Measurements from ENCODE around the gene ZNF420.
A peak's percentile ranks its signal among the peaks of the same experiment; 100 is the strongest.
"Not testable (repeated sequence)": the region's sequence is repeated elsewhere in the genome, so short reads cannot be mapped to it uniquely, and the experiment has no call there.

The ZNF420 gene

GRCh38 chr19:37079238-37079637, 1.0 kb downstream of the ZNF420 start:
- Histone ChIP-seq H3K4me3 (ENCODE audit: low read length) (peak overlapping the region; percentile 99), H3K36me3 (ENCODE audit: insufficient read depth, low read length) (no peaks in the 10 kb centered on the region), H3K9me3 (ENCODE audit: insufficient read depth, low read depth, low read length) (peaks cover 34% of the 10 kb centered on the region), H3K27ac (ENCODE audit: low read depth, low read length) (no peak overlapping the region), H3K27me3 (ENCODE audit: insufficient read depth, low read length) (no peaks in the 10 kb centered on the region), H3K4me1 (ENCODE audit: insufficient read depth, low read length) (no peaks in the 10 kb centered on the region; the same call in 1 of the 2 replicates), H3K9ac (ENCODE audit: low read depth, low read length) (peak overlapping the region; percentile 93; the same call in 1 of the 2 replicates)
- 94% methylated on average over 4 of the region's 4 CpGs for WGBS

- Histone ChIP-seq H3K4me1 (ENCODE audit: insufficient read depth, low read length) (no peaks in the 10 kb centered on the region; the same call in 1 of the 2 replicates), H3K9me3 (ENCODE audit: insufficient read depth, low read depth, low read length) (peaks cover 57% of the 10 kb centered on the region), H3K4me3 (ENCODE audit: low read length) (no peak overlapping the region), H3K9ac (ENCODE audit: low read depth, low read length) (no peak overlapping the region), H3K36me3 (ENCODE audit: insufficient read depth, low read length) (no peaks in the 10 kb centered on the region; the same call in 1 of the 2 replicates), H3K27me3 (ENCODE audit: insufficient read depth, low read length) (no peaks in the 10 kb centered on the region), H3K27ac (ENCODE audit: low read depth, low read length) (no peak overlapping the region)
- 100% methylated on average over 2 of the region's 2 CpGs for WGBS
These were observed 4.1 kb downstream of the ZNF420 start for GRCh38 chr19:37082307-37082706.

- H3K4me1 ChIP-seq (ENCODE audit: insufficient read depth, low read length), result no peaks in the 10 kb centered on the region
- H3K36me3 ChIP-seq (ENCODE audit: insufficient read depth, low read length), result peaks cover 35% of the 10 kb centered on the region
- H3K4me3 ChIP-seq (ENCODE audit: low read length), result no peak overlapping the region
- H3K9ac ChIP-seq (ENCODE audit: low read depth, low read length), result no peak overlapping the region
- no peak overlapping the region for H3K27ac ChIP-seq (ENCODE audit: low read depth, low read length)
- 83% methylated on average over 1 of the region's 1 CpG for WGBS
- H3K27me3 ChIP-seq (ENCODE audit: insufficient read depth, low read length), result no peaks in the 10 kb centered on the region
- H3K9me3 ChIP-seq (ENCODE audit: insufficient read depth, low read depth, low read length), result peaks cover 84% of the 10 kb centered on the region
These were observed 8.9 kb downstream of the ZNF420 start for GRCh38 chr19:37087110-37087509.

- no peak overlapping the region for H3K4me3 ChIP-seq (ENCODE audit: low read length)
- 100% methylated on average over 1 of the region's 1 CpG for WGBS
- H3K4me1 ChIP-seq (ENCODE audit: insufficient read depth, low read length), result no peaks in the 10 kb centered on the region
- peaks cover 75% of the 10 kb centered on the region for H3K36me3 ChIP-seq (ENCODE audit: insufficient read depth, low read length)
- no peak overlapping the region for H3K9ac ChIP-seq (ENCODE audit: low read depth, low read length)
- H3K27ac ChIP-seq (ENCODE audit: low read depth, low read length), result no peak overlapping the region
- H3K9me3 ChIP-seq (ENCODE audit: insufficient read depth, low read depth, low read length), result peaks cover 80% of the 10 kb centered on the region
- no peaks in the 10 kb centered on the region for H3K27me3 ChIP-seq (ENCODE audit: insufficient read depth, low read length)
These were observed 17.6 kb downstream of the ZNF420 start for GRCh38 chr19:37095859-37096258.

GRCh38 chr19:37098570-37098969, 20.3 kb downstream of the ZNF420 start:
- H3K9ac ChIP-seq (ENCODE audit: low read depth, low read length), result no peak overlapping the region
- WGBS, result no CpG with 5 or more reads among the region's 1 CpG
- H3K4me3 ChIP-seq (ENCODE audit: low read length), result no peak overlapping the region
- no peaks in the 10 kb centered on the region for H3K27me3 ChIP-seq (ENCODE audit: insufficient read depth, low read length)
- H3K27ac ChIP-seq (ENCODE audit: low read depth, low read length), result no peak overlapping the region
- H3K9me3 ChIP-seq (ENCODE audit: insufficient read depth, low read depth, low read length), result peaks cover 87% of the 10 kb centered on the region
- no peaks in the 10 kb centered on the region for H3K4me1 ChIP-seq (ENCODE audit: insufficient read depth, low read length)
- peaks cover 70% of the 10 kb centered on the region for H3K36me3 ChIP-seq (ENCODE audit: insufficient read depth, low read length)

GRCh38 chr19:37104135-37104534, 25.9 kb downstream of the ZNF420 start:
- not testable (repeated sequence) for H3K27ac ChIP-seq (ENCODE audit: low read depth, low read length); H3K4me3 ChIP-seq (ENCODE audit: low read length); H3K4me1 ChIP-seq (ENCODE audit: insufficient read depth, low read length); H3K9ac ChIP-seq (ENCODE audit: low read depth, low read length); H3K27me3 ChIP-seq (ENCODE audit: insufficient read depth, low read length)
- Histone ChIP-seq H3K36me3 (ENCODE audit: insufficient read depth, low read length) (peaks cover 30% of the 10 kb centered on the region), H3K9me3 (ENCODE audit: insufficient read depth, low read depth, low read length) (peaks cover 67% of the 10 kb centered on the region)
- WGBS, result 87% methylated on average over 3 of the region's 5 CpGs

- not testable (repeated sequence) for H3K4me1 ChIP-seq (ENCODE audit: insufficient read depth, low read length); H3K27ac ChIP-seq (ENCODE audit: low read depth, low read length); H3K4me3 ChIP-seq (ENCODE audit: low read length); H3K27me3 ChIP-seq (ENCODE audit: insufficient read depth, low read length); H3K9ac ChIP-seq (ENCODE audit: low read depth, low read length)
- H3K9me3 ChIP-seq (ENCODE audit: insufficient read depth, low read depth, low read length), result peaks cover 77% of the 10 kb centered on the region
- WGBS, result 87% methylated on average over 7 of the region's 7 CpGs
- peaks cover 13% of the 10 kb centered on the region; the same call in 1 of the 2 replicates for H3K36me3 ChIP-seq (ENCODE audit: insufficient read depth, low read length)
These were observed 33.5 kb downstream of the ZNF420 start for GRCh38 chr19:37111753-37112152.

- H3K27ac ChIP-seq (ENCODE audit: low read depth, low read length), result no peak overlapping the region
- WGBS, result 97% methylated on average over 8 of the region's 9 CpGs
- peaks cover 58% of the 10 kb centered on the region for H3K9me3 ChIP-seq (ENCODE audit: insufficient read depth, low read depth, low read length)
- H3K27me3 ChIP-seq (ENCODE audit: insufficient read depth, low read length), result no peaks in the 10 kb centered on the region
- H3K4me1 ChIP-seq (ENCODE audit: insufficient read depth, low read length), result no peaks in the 10 kb centered on the region
- H3K36me3 ChIP-seq (ENCODE audit: insufficient read depth, low read length), result peaks cover 8% of the 10 kb centered on the region; the same call in 1 of the 2 replicates
- H3K4me3 ChIP-seq (ENCODE audit: low read length), result no peak overlapping the region
- H3K9ac ChIP-seq (ENCODE audit: low read depth, low read length), result no peak overlapping the region
These were observed 35.8 kb downstream of the ZNF420 start for GRCh38 chr19:37114001-37114400.

GRCh38 chr19:37122093-37122492, 43.9 kb downstream of the ZNF420 start:
- not testable (repeated sequence) for H3K4me1 ChIP-seq (ENCODE audit: insufficient read depth, low read length); H3K27ac ChIP-seq (ENCODE audit: low read depth, low read length); H3K36me3 ChIP-seq (ENCODE audit: insufficient read depth, low read length); H3K27me3 ChIP-seq (ENCODE audit: insufficient read depth, low read length); H3K9ac ChIP-seq (ENCODE audit: low read depth, low read length); H3K4me3 ChIP-seq (ENCODE audit: low read length)
- peaks cover 42% of the 10 kb centered on the region for H3K9me3 ChIP-seq (ENCODE audit: insufficient read depth, low read depth, low read length)
- WGBS, result no CpG with 5 or more reads among the region's 3 CpGs

GRCh38 chr19:37127999-37128820, 50.0 kb downstream of the ZNF420 start:
- Histone ChIP-seq H3K4me1 (ENCODE audit: insufficient read depth, low read length) (no peaks in the 10 kb centered on the region), H3K27me3 (ENCODE audit: insufficient read depth, low read length) (no peaks in the 10 kb centered on the region), H3K9ac (ENCODE audit: low read depth, low read length) (no peak overlapping the region), H3K27ac (ENCODE audit: low read depth, low read length) (no peak overlapping the region), H3K9me3 (ENCODE audit: insufficient read depth, low read depth, low read length) (peaks cover 94% of the 10 kb centered on the region), H3K36me3 (ENCODE audit: insufficient read depth, low read length) (peaks cover 41% of the 10 kb centered on the region), H3K4me3 (ENCODE audit: low read length) (peak overlapping the region; percentile 8; the same call in 1 of the 2 replicates)
- WGBS, result 96% methylated on average over 8 of the region's 12 CpGs

GRCh38 chr19:37128821-37129177, 50.6 kb downstream of the ZNF420 start:
- Histone ChIP-seq H3K36me3 (ENCODE audit: insufficient read depth, low read length) (peaks cover 41% of the 10 kb centered on the region), H3K4me1 (ENCODE audit: insufficient read depth, low read length) (no peaks in the 10 kb centered on the region), H3K27ac (ENCODE audit: low read depth, low read length) (no peak overlapping the region), H3K4me3 (ENCODE audit: low read length) (peak overlapping the region; percentile 26; the same call in 1 of the 2 replicates), H3K27me3 (ENCODE audit: insufficient read depth, low read length) (no peaks in the 10 kb centered on the region), H3K9ac (ENCODE audit: low read depth, low read length) (no peak overlapping the region), H3K9me3 (ENCODE audit: insufficient read depth, low read depth, low read length) (peaks cover 97% of the 10 kb centered on the region)
- WGBS, result 94% methylated on average over 2 of the region's 3 CpGs

Measured in HUES64 (cell line).